ENCODE results near the gene VPS37B. TPM values are rescaled to one million over a fixed set of nuclear protein-coding genes. Genes with fewer than 3 reads are reported as not detected.

The VPS37B gene
- total and polyA plus RNA-seq, 2 experiments from 2014 or later = 23.5 to 35.3 TPM

DNA sequence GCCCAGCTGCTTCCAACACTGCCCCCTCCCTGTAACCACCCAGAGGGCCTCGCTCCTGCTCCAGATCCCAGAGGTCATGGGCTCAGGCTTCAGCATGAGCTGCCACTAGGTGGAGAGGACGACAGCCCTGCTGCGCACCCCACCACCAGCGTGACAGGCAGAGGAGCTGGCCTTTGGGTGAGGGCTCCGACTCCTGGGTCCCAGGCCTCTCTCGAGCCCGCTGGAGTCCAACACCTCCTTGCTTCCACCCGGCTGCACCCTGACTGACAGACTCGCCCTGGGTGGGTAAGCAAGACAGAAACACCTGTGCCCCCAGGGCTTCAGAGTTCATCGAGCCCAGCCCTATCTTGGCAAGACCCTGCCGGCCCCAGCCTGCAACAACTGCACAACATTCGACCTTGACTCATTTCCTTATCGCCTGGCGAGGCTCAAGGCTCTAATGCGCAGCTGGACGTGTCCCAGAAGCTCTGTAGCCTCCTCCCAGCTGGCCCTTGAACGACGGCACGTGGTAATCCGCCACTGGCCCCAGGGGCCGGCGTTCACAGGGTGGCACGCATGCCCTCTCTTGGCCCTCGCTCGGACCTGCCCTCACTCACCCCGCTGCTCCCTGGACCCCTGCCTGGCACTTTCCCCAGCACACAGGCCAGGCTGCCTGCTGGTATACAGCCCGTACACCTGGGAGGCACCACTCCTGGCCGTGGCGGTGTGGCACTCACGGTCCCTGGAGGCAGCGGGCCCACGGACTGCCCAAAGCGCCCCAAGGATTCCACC lies 28.0 kb downstream of the VPS37B start:
- DNase-seq (ENCODE audit: low spot score) = no peak
- WGBS (ENCODE audit: low lambda C conversion rate, missing lambda C conversion rate) = 90% methylated on average over 29 of the region's 33 CpGs
- peaks cover 3% of the 10 kb centered on the region for H4K20me1 ChIP-seq (ENCODE audit: insufficient read depth, poor library complexity, severe bottlenecking)
- H3K4me1 ChIP-seq (ENCODE audit: insufficient read depth) = peaks cover 32% of the 10 kb centered on the region
- no peak overlapping the region for H3K4me2 ChIP-seq
- H3K27ac ChIP-seq = no peak overlapping the region
- H3K79me2 ChIP-seq = peaks cover 34% of the 10 kb centered on the region
- H3K27me3 ChIP-seq = no peaks in the 10 kb centered on the region
- H2AFZ ChIP-seq = no peak overlapping the region
- H3K9me3 ChIP-seq (ENCODE audit: low read depth) = no peaks in the 10 kb centered on the region
- no peaks in the 10 kb centered on the region for H3K9me2 ChIP-seq (replicated peaks; ENCODE audit: insufficient read depth)
- TF ChIP-seq EZH2phosphoT487 (IDR thresholded peaks at IDR 0.05; ENCODE audit: low read depth, severe bottlenecking, unreplicated experiment) (no peak), EZH2 (IDR thresholded peaks at IDR 0.05; ENCODE audit: borderline replicate concordance) (no peak)
- TF ChIP-seq, protein P1, sequence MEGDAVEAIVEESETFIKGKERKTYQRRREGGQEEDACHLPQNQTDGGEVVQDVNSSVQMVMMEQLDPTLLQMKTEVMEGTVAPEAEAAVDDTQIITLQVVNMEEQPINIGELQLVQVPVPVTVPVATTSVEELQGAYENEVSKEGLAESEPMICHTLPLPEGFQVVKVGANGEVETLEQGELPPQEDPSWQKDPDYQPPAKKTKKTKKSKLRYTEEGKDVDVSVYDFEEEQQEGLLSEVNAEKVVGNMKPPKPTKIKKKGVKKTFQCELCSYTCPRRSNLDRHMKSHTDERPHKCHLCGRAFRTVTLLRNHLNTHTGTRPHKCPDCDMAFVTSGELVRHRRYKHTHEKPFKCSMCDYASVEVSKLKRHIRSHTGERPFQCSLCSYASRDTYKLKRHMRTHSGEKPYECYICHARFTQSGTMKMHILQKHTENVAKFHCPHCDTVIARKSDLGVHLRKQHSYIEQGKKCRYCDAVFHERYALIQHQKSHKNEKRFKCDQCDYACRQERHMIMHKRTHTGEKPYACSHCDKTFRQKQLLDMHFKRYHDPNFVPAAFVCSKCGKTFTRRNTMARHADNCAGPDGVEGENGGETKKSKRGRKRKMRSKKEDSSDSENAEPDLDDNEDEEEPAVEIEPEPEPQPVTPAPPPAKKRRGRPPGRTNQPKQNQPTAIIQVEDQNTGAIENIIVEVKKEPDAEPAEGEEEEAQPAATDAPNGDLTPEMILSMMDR (IDR thresholded peaks at IDR 0.05; ENCODE audit: poor library complexity) = no peak
- no peaks in the 10 kb centered on the region for H3K36me3 ChIP-seq (replicated peaks; ENCODE audit: insufficient read depth, low read depth)
- H3K4me3 ChIP-seq = no peak overlapping the region

GRCh38 chr12:122866950-122867607 lies 28.8 kb downstream of the VPS37B start:
- Histone ChIP-seq H3K27ac (no peak overlapping the region), H3K4me1 (ENCODE audit: insufficient read depth) (peaks cover 28% of the 10 kb centered on the region), H2AFZ (no peak overlapping the region), H3K4me3 (no peak overlapping the region), H3K79me2 (peaks cover 27% of the 10 kb centered on the region), H3K9me2 (replicated peaks; ENCODE audit: insufficient read depth) (no peaks in the 10 kb centered on the region), H4K20me1 (ENCODE audit: insufficient read depth, poor library complexity, severe bottlenecking) (peaks cover 3% of the 10 kb centered on the region), H3K36me3 (replicated peaks; ENCODE audit: insufficient read depth, low read depth) (no peaks in the 10 kb centered on the region), H3K27me3 (no peaks in the 10 kb centered on the region), H3K4me2 (no peak overlapping the region), H3K9me3 (ENCODE audit: low read depth) (no peaks in the 10 kb centered on the region)
- 98% methylated on average over 15 of the region's 36 CpGs for WGBS (ENCODE audit: low lambda C conversion rate, missing lambda C conversion rate)
- no peak for DNase-seq (ENCODE audit: low spot score)
- TF ChIP-seq EZH2 (IDR thresholded peaks at IDR 0.05; ENCODE audit: borderline replicate concordance) = no peak
- no peak for TF ChIP-seq EZH2phosphoT487 (IDR thresholded peaks at IDR 0.05; ENCODE audit: low read depth, severe bottlenecking, unreplicated experiment)
- TF ChIP-seq, protein P1 (IDR thresholded peaks at IDR 0.05; ENCODE audit: poor library complexity) = no peak

- Histone ChIP-seq H2AFZ (no peak overlapping the region), H3K36me3 (replicated peaks; ENCODE audit: insufficient read depth, low read depth) (no peaks in the 10 kb centered on the region), H3K79me2 (peaks cover 22% of the 10 kb centered on the region), H3K4me3 (no peak overlapping the region), H4K20me1 (ENCODE audit: insufficient read depth, poor library complexity, severe bottlenecking) (peaks cover 3% of the 10 kb centered on the region), H3K27ac (no peak overlapping the region), H3K27me3 (no peaks in the 10 kb centered on the region), H3K4me1 (ENCODE audit: insufficient read depth) (peaks cover 23% of the 10 kb centered on the region), H3K9me2 (replicated peaks; ENCODE audit: insufficient read depth) (no peaks in the 10 kb centered on the region), H3K9me3 (ENCODE audit: low read depth) (no peaks in the 10 kb centered on the region), H3K4me2 (no peak overlapping the region)
- DNase-seq (ENCODE audit: low spot score) = no peak
- WGBS (ENCODE audit: low lambda C conversion rate, missing lambda C conversion rate) = 95% methylated on average over 17 of the region's 17 CpGs
- TF ChIP-seq, protein P1 (IDR thresholded peaks at IDR 0.05; ENCODE audit: poor library complexity) = no peak
- TF ChIP-seq EZH2 (IDR thresholded peaks at IDR 0.05; ENCODE audit: borderline replicate concordance) (no peak), EZH2phosphoT487 (IDR thresholded peaks at IDR 0.05; ENCODE audit: low read depth, severe bottlenecking, unreplicated experiment) (no peak)
Measured at GRCh38 chr12:122866379-122866778, 29.5 kb downstream of the VPS37B start.

Measured in hepatocyte (in vitro differentiated cells).